Ovary (tissue), 3 donors: Measurements from ENCODE around the gene TSSK6.

Experiments
- EP300 ChIP-seq: sonication (generic); formaldehyde crosslinking; IDR thresholded peaks from one replicate; pipeline ENCODE4 v1.6.1; 2017; ENCODE audit warnings: antibody characterized with exemption
- POLR2A ChIP-seq: fragments of 450-650 bp; IDR thresholded peaks from one replicate; pipeline ENCODE4 v1.6.1; 2017; ENCODE audit warnings: antibody characterized with exemption, mild to moderate bottlenecking, moderate library complexity
- TF ChIP-seq, protein P1 (sequence below), 3 donors: fragments of 450-650 bp in 2 of 3; fragments of 200-600 bp in 1 of 3; IDR thresholded peaks; one replicate each; pipeline versions ENCODE4 v1.5.1 to v1.8.0; 2016 to 2022; ENCODE audit warnings: antibody characterized with exemption in 3 of 3, mild to moderate bottlenecking in 1 of 3
- donor health status: DM: no; HTN: no; CAD: no.

GRCh38 chr19:19537075-19538048 is 22.0 kb upstream of the TSSK6 start:
- TF ChIP-seq, protein P1, sequence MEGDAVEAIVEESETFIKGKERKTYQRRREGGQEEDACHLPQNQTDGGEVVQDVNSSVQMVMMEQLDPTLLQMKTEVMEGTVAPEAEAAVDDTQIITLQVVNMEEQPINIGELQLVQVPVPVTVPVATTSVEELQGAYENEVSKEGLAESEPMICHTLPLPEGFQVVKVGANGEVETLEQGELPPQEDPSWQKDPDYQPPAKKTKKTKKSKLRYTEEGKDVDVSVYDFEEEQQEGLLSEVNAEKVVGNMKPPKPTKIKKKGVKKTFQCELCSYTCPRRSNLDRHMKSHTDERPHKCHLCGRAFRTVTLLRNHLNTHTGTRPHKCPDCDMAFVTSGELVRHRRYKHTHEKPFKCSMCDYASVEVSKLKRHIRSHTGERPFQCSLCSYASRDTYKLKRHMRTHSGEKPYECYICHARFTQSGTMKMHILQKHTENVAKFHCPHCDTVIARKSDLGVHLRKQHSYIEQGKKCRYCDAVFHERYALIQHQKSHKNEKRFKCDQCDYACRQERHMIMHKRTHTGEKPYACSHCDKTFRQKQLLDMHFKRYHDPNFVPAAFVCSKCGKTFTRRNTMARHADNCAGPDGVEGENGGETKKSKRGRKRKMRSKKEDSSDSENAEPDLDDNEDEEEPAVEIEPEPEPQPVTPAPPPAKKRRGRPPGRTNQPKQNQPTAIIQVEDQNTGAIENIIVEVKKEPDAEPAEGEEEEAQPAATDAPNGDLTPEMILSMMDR (IDR thresholded peaks at IDR 0.05), result no peak
- TF ChIP-seq EP300, result no peak
- no peak for TF ChIP-seq POLR2A
